GM23338 (cell line): ENCODE results near the gene KDM4B. TPM values are rescaled to one million over a fixed set of nuclear protein-coding genes. Genes with fewer than 3 reads are reported as not detected.

Experiments
- ATAC-seq: fragments of 200-7000 bp; cut with Tn5 transposase; 3 replicates; pipeline ENCODE4 v1.9.1; 2020
- DNase-seq: peaks from one replicate; pipeline ENCODE4 v3.0.0-alpha.2; 2015; ENCODE audit warnings: low spot score
- H2AFZ ChIP-seq: fragments of 200-600 bp; sonication (generic); 2 replicates; pipeline ENCODE4 v1.8.0; 2016; ENCODE audit warnings: antibody characterized with exemption, mild to moderate bottlenecking, moderate library complexity
- H3F3A ChIP-seq: fragments of 200-600 bp; sonication (generic); replicated peaks from 2 replicates; pipeline ENCODE4 v1.8.0; 2017; ENCODE audit warnings: antibody characterized with exemption, mixed run types, low read depth
- H3K27ac ChIP-seq: fragments of 200-600 bp; sonication (generic); 2 replicates; pipeline ENCODE4 v1.6.1; 2016; ENCODE audit warnings: low read depth
- H3K27me3 ChIP-seq: fragments of 200-600 bp; sonication (generic); 2 replicates; pipeline ENCODE4 v1.8.0; 2016; ENCODE audit warnings: mild to moderate bottlenecking, mixed run types, moderate library complexity; ENCODE audit not compliant: insufficient read depth
- H3K36me3 ChIP-seq: fragments of 200-600 bp; sonication (generic); 2 replicates; pipeline ENCODE4 v1.8.0; 2016; ENCODE audit warnings: mild to moderate bottlenecking; ENCODE audit not compliant: insufficient read depth
- H3K4me1 ChIP-seq: fragments of 200-600 bp; sonication (generic); 2 replicates; pipeline ENCODE4 v1.8.0; 2016; ENCODE audit warnings: mild to moderate bottlenecking, moderate library complexity; ENCODE audit not compliant: insufficient read depth
- H3K4me2 ChIP-seq: fragments of 200-600 bp; sonication (generic); 2 replicates; pipeline ENCODE4 v1.7.1; 2017; ENCODE audit warnings: mixed run types
- H3K4me3 ChIP-seq: fragments of 200-600 bp; sonication (generic); 2 replicates; pipeline ENCODE4 v1.6.1; 2016; ENCODE audit warnings: mixed run types
- H3K79me2 ChIP-seq: fragments of 200-600 bp; sonication (generic); replicated peaks from 2 replicates; pipeline ENCODE4 v1.8.0; 2017; ENCODE audit warnings: mild to moderate bottlenecking; ENCODE audit not compliant: insufficient read depth
- H3K9me2 ChIP-seq: fragments of 200-600 bp; sonication (generic); 2 replicates; pipeline ENCODE4 v1.8.0; 2017; ENCODE audit not compliant: insufficient read depth
- H4K20me1 ChIP-seq: fragments of 200-600 bp; sonication (generic); replicated peaks from 2 replicates; pipeline ENCODE4 v1.8.0; 2017; ENCODE audit warnings: mild to moderate bottlenecking; ENCODE audit not compliant: insufficient read depth
- H3K27ac Mint-ChIP-seq: 2 replicates; pipeline ENCODE4 v1.8.0; 2020; ENCODE audit warnings: inconsistent platforms, mild to moderate bottlenecking, moderate library complexity, mixed read lengths
- H3K27me3 Mint-ChIP-seq: 3 replicates; pipeline ENCODE4 v1.8.0; 2022; ENCODE audit warnings: low read depth, mild to moderate bottlenecking, moderate library complexity, mixed read lengths, inconsistent platforms; ENCODE audit not compliant: insufficient read depth, poor library complexity
- H3K36me3 Mint-ChIP-seq: 3 replicates; pipeline ENCODE4 v1.8.0; 2021; ENCODE audit warnings: low read depth, mild to moderate bottlenecking, inconsistent platforms, moderate library complexity, mixed read lengths
- H3K4me1 Mint-ChIP-seq: 3 replicates; pipeline ENCODE4 v1.8.0; 2020; ENCODE audit warnings: mild to moderate bottlenecking, inconsistent platforms, mixed read lengths
- H3K4me3 Mint-ChIP-seq: 3 replicates; pipeline ENCODE4 v1.8.0; 2021; ENCODE audit warnings: moderate library complexity, mild to moderate bottlenecking, inconsistent platforms, mixed read lengths
- H3K9me3 Mint-ChIP-seq: 3 replicates; pipeline ENCODE4 v1.8.0; 2020; ENCODE audit warnings: moderate library complexity, mild to moderate bottlenecking, inconsistent platforms, mixed read lengths
- CREB1 ChIP-seq: fragments of 250-450 bp; sonication (Bioruptor Pico); IDR thresholded peaks from 2 replicates; pipeline ENCODE4 v1.5.0; 2020; ENCODE audit warnings: low read depth, mild to moderate bottlenecking, moderate library complexity
- EZH2 ChIP-seq: fragments of 200-600 bp; sonication (generic); IDR thresholded peaks from one replicate; pipeline ENCODE4 v1.8.0; 2017; ENCODE audit warnings: antibody characterized with exemption, mild to moderate bottlenecking, low read depth; ENCODE audit not compliant: unreplicated experiment
- POLR2AphosphoS5 ChIP-seq: IDR thresholded peaks from 2 replicates; pipeline ENCODE4 v1.6.1; 2016; ENCODE audit warnings: antibody characterized with exemption, low read depth
- ZNF462 ChIP-seq: fragments of 250-450 bp; sonication (Bioruptor Pico); IDR thresholded peaks from 2 replicates; pipeline ENCODE4 v1.5.0; 2020; ENCODE audit warnings: mild to moderate bottlenecking, moderate library complexity
- polyA plus RNA-seq: library from polyadenylated mRNA; unstranded; fragments of >200 nt; fragmentation: Nextera tagmentation; extraction: Ambion mirVana; gene quantifications from 2 replicates; pipeline ENCODE4 v1.2.1, GENCODE V29; 2016
- total RNA-seq: library from RNA; depleted of rRNA; stranded (reverse); fragments of >200 nt; shearing (Covaris generic); gene quantifications from 2 replicates; pipeline ENCODE4 v1.2.3, GENCODE V29; 2014

KDM4B gene
- total and polyA plus RNA-seq, 2 experiments from 2014 or later, result 9.1 to 27.6 TPM

- H3K27me3 ChIP-seq, result no peaks in the 10 kb centered on the region
- no peak overlapping the region for H3K4me2 ChIP-seq
- H3K4me1 ChIP-seq, result no peaks in the 10 kb centered on the region
- no peaks in the 10 kb centered on the region for H3K9me2 ChIP-seq
- ATAC-seq (no peak), DNase-seq (no peak)
- H3K27ac Mint-ChIP-seq, result peak overlapping the region; percentile 40; the same call in 1 of the 2 replicates
- no peaks in the 10 kb centered on the region for H3F3A ChIP-seq
- peaks cover 7% of the 10 kb centered on the region; the same call in 1 of the 2 replicates for H3K79me2 ChIP-seq
- TF ChIP-seq EZH2 (no peak), POLR2AphosphoS5 (no peak), ZNF462 (CRISPR knock-in tag) (no peak), CREB1 (CRISPR knock-in tag) (no peak)
- H4K20me1 ChIP-seq, result peaks cover 9% of the 10 kb centered on the region
- H3K4me1 Mint-ChIP-seq, result no peaks in the 10 kb centered on the region; the same call in 2 of the 3 replicates
- no peak overlapping the region for H2AFZ ChIP-seq
- H3K4me3 Mint-ChIP-seq, result no peak overlapping the region
- peaks cover 7% of the 10 kb centered on the region; the same call in 2 of the 3 replicates for H3K36me3 Mint-ChIP-seq
- H3K27ac ChIP-seq, result peak overlapping the region; percentile 66; the same call in 1 of the 2 replicates
- no peaks in the 10 kb centered on the region for H3K36me3 ChIP-seq
- H3K27me3 Mint-ChIP-seq, result no peaks in the 10 kb centered on the region
- H3K4me3 ChIP-seq, result no peak overlapping the region
- H3K9me3 Mint-ChIP-seq, result no peaks in the 10 kb centered on the region; the same call in 2 of the 3 replicates
These were observed 66.3 kb downstream of the KDM4B start for GRCh38 chr19:5035105-5035761.
